HG03280 (cell line): Measurements from ENCODE around the gene EPPIN.

Source experiments
- ATAC-seq: cut with Tn5 transposase; IDR thresholded peaks from one replicate; pipeline ENCODE4 v1.9.1; 2021; ENCODE audit warnings: mild to moderate bottlenecking, moderate library complexity; ENCODE audit not compliant: unreplicated experiment

EPPIN gene

DNA sequence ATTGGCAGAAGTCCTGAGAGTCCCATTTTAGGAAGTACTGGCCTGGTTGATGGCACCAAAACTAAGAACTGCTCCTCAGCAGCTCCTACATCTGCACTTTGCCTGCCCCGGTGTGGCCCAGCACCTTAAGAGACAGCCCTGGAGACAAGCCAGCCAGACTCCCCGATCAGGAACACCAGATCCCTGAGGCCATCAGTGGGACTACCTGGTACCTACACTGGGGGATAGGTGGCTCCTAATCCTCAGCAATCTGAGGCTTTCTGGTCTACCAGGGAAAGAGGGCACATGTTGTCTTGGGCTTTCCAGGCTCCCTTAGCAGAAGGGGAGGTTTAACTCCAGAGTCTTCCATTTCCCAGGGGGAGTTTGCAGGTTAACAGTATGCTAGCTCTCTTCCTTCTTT is 7.8 kb downstream of the EPPIN start, which contains the start of gene WFDC6:
Gene WFDC6 (minus strand): TSS at position 101 of the 400 bp plus-strand sequence. CDS start 75 bp downstream, at position 26.
- ATAC-seq, result no peak

DNA sequence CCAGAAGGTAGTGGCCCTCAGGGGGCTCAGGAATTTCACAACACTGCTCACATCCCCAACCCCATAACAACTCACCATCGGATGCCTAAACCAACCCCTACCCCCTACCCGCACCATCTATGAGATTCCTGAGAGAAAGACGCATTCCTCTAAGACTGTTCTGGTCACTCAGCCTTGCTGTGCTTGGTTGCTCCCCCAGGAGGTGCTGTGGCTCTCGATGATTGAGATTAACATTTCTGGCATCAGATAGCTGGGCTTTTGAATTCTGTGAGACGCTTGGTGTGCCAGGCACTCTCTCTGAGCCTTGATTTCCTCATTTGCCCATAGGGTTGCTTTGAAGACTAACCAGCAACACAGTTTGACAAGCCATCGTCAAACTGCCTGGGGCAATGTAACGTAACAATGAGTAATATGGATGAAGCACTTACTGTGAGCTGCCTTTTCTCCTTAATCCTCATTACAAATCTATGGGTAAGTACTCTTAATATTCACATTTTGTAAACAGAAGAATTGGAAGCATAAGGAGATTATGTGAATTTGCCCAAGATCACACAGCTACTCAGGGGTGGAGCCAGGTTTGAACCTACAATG is 8.9 kb downstream of the EPPIN start:
- ATAC-seq, result no peak

DNA sequence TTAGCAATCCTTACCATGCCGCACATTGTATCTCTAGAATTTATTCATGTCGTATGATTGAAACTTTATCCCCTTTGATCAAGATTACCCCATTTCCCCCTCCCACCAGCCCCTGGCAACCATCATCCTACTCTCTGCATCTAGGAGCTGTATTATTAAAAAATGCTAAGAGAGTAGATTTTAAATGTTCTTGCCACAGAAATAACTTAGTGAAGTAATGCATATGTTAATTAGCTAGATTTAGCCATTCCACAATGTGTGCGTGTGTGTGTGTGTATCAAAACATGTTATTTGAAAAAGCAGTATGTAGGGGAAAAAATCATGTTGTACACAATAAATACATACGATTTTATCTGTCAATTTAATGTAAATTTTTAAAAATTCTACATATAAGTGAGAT is 19.9 kb downstream of the EPPIN start:
- no peak for ATAC-seq

DNA sequence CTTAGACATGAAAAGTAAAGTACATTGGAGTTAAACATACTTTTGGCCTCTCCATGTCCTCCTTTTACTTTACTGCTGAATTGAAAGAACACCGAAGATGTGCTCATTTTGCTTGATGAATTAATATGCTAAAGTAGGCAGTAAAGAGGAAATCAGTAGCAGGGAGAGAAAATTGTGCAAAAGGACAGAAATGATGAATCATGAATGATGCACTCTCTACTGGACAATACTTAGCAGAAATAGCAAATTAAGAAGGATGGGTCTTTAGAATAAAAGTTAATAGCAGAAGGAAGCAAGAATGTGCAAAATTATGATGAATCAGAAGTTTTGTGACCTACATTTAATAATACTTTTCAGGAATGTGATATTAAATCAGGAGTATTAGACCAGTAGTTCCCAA is 23.4 kb downstream of the EPPIN start:
- no peak for ATAC-seq

DNA sequence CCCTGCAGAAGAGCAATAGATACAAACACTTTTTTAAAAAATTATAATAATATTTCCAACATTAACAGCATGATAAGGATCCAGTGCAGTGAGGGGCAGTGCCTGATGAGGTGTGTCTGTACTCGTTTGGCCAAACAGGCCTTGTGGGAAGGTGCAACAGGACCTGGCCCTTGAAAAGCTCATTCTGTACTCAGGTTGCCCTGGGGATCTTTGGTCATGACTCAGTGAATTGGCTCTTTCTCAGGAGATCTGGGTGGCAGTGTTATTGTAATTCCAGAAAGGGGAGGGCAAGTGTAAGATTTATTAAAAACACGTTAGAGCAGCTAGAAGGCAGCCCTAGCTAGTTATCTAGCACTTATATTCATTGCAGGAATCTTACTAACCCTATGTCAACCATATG is 28.9 kb downstream of the EPPIN start:
- no peak for ATAC-seq

DNA sequence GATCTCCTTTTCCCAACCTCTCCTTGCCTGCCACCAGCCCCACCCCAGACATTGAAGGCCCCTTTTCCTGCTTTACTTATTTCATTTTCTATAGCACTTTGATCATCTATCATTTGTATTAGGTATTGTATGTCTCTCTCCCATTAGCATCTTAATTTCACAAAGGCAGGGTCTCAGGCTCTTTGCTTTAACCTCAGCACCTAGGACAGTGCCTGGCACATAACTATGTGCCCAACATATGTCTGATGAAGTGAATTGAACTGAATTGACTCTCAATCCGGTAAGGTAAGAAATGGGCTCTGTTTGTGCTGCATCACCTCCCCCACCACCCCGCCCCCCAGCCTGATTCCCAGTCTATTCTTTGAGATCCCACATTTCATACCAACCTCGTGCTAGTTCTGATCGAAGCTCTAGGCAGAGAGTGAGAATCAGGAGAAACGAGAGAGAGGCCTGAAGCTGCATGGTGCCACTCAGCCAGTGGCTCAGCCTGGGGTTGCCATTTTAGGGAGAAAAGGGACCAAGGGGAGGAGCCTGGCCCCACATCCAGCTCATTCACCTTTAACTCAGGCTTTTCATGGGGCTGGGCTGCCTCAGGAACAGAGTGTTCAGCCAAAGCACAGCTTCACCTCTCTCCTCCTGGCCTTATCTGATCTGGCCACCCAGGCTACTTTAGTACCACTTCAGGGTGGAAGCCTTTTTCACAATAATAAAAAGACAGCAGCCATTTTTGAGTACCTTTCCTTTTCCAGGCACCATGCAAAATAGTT is 31.9 kb downstream of the EPPIN start, which contains the start of gene SPINT3:
Gene SPINT3 (minus strand): TSS at position 476 of the 767 bp plus-strand sequence. CDS start 14 bp downstream, at position 462.
- no peak for ATAC-seq

DNA sequence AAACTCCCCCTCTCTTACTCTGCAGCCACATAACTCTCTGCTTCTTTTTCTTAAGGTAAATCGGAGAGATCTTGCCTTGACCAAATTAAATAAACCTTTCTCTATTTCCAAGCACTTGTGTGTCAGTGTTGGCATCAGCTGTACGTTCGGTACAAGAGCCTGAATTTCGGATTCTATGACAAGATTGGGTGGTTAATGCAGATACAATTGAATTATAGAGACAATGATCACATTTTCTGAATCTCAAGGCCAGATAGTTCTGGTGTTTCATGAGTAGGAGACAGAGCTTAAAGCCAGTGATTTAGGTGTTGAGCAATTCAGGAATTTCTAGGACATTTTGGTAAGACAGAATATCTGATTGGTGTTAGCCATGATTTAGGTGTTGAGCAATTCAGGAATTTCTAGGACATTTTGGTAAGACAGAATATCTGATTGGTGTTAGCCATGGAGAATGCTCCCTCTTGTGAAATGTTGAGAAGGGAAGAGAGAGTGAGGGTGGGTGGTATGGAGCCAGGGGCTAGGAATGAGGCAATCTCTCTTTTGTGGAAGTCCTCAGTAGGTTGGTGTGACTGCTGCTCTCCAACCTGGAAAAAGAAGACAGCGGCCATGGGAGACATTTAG is 36.8 kb downstream of the EPPIN start:
- no peak for ATAC-seq

DNA sequence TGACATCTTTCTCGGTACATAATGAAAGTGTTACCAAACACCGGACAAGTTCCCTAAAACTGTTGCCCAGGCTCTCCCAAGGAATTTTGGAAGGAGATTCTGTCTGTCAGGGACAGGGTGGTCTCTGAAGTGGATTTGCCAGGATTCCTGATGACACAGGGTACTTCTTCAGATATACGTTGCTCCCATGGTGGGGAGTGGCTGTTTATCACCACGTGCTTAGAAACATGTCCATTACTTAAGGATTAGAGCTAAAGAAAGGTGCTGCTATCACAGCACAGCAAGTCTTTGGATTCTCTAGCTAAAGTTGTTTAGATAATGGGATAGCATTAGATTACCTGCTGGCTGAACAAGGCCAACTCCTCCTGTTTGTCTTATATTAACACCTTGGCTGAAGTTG is 38.1 kb downstream of the EPPIN start:
- no peak for ATAC-seq

DNA sequence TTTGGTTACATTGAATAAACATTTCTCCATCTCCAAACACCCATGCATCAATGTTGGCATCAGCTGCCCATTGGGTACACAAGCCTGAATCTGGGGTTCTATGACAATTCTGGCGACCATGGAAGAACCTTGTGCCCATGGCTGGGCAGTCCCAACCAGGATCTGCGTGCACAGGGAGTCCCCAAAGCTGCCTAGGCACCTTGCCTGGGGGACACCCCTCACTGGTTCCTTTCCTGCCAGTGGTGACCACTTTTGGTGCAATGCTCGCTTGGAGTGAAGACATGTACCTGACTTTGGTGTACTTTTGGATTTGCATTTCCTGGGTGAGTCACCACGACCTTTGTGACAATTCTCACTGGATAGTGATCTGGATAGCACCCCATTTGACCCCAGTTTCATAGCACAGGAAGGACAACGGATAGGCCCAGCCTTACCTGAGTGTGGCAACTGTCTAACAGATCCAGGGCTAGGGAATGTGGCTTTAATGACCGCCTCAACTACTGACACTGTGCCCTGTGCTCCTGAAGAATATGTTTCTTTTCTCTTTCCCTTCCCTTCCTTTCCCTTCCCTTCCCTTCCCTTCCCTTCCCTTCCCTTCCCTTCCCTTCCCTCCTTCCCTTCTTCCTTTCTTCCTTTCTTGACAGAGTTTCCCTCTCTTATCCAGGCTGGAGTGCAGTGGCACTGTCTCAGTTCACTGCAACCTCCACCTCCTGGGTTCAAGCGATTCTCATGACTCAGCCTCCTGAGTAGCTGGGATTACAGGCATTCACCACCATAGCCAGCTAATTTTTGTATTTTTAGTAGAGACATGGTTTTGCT is 38.9 kb downstream of the EPPIN start:
- ATAC-seq, result no peak

DNA sequence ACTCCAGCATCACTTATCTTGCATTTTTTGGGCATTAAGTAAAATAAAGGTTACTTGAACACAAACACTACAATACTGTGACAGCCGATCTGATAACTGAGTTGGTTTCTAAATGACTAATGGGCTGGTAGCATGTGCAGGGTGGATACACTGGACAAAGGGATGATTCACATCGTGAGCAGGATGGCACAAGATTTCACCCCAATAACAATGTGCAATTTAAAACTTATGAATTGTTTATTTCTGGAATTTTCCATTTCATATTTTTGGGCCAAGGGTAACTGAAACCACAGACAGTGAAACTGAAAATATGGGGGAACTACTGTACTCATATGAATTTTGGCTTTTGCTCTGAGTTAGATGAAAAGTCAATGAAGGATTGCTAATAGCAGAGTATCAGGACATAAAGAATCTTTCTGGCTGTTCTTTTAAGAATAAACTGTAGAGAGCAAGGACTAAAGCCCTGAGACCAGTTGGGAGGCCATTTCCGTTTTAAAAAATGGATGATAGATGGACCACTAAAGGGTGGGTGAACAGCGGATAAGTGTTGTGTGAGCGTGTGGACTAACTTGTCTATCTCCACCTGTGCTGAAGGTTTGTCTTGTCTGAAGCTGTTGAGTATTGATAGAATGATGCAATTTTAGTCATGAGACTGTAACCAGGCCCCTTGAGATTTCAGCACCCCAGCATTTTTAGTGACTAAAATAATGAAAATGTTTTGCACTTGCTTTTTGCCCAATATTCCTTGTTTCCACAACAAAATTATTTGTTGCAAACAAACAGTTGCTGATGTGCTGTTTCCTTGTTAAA is 40.0 kb downstream of the EPPIN start:
- ATAC-seq, result no peak

DNA sequence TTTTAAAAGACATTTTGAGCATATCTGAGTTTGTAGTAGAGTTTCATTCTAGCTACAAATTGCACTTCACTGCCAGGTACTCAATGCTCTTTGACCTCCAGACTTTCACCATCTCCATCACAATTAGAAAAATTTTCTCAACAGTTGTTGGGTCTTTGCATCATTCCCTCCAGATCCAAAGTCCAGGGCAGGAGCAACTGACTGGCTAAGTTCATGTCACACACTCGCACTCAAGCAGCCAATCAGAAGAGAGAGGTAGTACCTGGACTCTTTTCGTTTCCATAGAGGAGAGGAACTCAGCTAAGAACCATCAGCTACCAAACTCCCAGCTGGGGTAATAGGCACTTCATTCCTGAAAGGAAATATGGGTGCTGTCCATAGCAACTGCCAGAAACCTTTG is 40.8 kb downstream of the EPPIN start:
- no peak for ATAC-seq

DNA sequence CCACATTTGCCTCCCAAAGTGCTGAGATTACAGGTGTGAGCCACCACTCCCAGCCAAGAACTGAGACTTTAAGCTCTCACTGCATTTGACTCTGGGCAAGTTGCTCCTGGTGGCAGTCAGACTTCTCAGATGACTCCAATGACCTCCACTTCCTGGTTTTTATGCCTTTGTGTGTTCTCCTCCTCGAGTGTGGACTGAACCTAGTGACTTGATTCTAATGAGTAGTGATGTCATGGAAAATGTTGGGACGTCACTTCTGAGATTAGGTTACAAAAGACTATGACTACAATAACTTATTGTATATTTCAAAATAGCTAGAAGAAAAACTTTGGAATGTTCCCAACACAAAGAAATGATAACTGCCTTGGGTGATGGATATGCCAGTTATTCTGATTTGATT is 43.8 kb downstream of the EPPIN start:
- ATAC-seq, result no peak

DNA sequence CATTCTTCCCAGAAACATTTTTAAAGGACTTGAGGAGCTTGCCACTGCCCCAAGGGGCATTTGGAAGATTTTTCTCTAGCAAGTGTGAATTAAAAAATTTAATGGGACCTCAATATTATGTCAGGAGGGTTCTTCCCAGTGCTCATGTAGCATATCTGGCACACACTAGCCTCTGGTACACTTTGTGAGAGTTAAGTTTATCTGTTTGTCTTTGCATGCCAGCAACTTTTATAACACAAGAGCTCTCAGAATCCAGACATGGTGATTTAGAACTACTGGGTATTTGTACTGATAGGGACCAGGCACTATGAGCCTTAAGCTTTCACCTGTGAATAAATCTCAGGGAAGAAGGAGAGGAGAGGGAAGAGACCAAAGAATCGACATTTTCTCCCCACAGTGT is 44.6 kb downstream of the EPPIN start:
- no peak for ATAC-seq

DNA sequence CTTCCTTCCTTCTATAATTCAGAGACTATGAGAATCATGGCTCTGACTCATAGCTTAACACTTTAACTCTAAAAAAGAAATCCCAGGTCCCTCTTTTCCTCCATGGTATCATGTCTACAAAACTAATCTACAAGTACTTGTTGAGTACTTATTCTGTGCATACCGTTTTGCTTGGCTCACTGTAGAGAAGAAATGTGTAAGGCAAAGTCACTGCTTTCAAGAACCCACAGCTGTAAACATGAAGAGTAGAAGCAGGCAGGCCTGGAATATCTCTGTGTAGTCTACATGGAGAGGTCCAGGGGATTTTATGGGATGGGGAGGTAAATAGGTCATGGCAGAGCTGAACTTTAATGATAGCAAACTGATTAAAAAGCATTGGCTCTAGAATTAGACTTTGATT is 45.6 kb downstream of the EPPIN start:
- ATAC-seq, result no peak

DNA sequence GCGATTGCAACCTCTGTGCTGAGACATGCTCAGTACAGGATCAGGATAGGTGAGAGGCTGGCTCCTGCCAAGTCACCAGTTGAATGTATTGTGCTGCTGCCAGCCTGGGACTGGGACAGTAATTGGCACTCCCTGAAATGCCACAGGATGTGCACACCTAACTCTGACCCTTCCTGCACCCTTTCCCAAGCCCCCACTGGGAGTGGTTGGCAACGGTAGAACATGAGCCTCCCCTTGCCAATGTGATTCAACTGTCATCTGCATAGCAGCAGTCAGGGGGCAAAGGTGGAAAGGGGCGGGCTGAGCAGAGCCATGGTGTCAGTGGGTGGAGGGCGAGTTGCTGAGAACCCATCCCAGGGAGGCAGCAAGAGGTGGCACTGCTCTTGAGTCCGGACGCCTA is 47.2 kb downstream of the EPPIN start:
- no peak for ATAC-seq

DNA sequence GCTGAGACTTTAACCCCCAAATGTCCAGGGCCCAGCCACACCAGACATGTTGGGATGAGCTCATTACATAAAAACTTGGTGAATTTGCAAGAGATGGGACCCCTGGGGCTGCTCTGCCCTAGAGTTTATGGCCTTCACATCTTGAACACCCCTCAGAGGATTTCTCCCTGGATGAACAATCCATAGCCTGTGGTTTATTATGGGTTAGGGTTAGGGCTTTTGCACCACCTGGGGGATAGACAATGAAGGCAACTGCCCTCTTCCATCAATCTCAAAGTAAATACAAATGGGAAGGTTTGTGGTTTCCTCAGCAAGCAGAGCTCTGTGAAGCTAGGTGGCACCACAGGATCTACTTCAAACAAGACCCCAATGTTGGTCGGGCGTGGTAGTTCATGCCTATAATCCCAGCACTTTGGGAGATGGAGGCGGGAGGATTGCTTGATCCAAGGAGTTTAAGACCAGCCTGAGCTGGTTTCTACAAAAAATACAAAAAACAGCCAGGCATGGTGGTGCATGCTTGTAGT is 49.2 kb downstream of the EPPIN start:
- ATAC-seq, result no peak

DNA sequence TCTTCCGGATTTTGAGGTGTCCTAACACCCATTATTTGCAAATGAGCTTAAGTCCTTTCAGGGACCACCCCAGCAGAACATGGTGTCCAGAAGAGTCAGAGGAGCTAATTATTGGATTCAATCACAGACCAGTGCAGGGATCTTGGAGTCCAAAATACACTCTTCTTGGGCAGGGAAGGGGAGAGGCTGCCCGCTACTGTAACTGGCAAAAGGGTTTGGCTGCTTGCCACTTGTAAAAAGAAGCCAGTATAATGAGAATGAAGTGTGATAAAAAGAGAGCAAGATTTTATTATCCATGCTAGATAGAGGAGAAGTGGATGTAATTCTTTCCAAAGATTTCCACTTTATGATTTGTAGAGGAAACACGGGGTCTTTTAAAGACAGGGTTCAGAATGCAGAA is 51.0 kb downstream of the EPPIN start:
- no peak for ATAC-seq

DNA sequence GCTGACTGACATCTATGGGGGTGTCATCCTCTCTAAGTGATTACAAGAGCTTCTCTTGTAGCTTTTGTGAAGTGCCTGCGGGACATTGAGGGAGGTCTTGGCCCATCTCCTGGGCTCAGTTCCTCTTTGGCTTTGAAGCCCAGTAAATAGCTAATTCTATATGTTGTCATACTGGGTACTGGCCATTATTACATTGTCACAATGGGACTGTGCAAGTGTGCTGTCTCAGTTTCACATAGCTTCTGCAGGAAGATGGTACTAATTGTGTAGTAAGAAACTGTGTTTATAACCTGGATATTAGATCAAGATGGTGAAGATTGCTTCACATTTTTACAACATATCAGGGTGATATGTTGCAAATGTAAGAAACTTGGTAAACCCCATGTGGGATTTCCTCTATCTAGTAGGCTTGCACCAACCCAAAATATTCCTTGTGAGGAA is 51.7 kb downstream of the EPPIN start:
- ATAC-seq, result no peak
